ENCODE measurements around the gene DCPS. TPM values are rescaled to one million over a fixed set of nuclear protein-coding genes. Genes with fewer than 3 reads are reported as not detected.
"Not testable (repeated sequence)": the region's sequence is repeated elsewhere in the genome, so short reads cannot be mapped to it uniquely, and the experiment has no call there.

The DCPS gene
- total RNA-seq, 1 donor from 2014 or later = 15.5 TPM

DNA sequence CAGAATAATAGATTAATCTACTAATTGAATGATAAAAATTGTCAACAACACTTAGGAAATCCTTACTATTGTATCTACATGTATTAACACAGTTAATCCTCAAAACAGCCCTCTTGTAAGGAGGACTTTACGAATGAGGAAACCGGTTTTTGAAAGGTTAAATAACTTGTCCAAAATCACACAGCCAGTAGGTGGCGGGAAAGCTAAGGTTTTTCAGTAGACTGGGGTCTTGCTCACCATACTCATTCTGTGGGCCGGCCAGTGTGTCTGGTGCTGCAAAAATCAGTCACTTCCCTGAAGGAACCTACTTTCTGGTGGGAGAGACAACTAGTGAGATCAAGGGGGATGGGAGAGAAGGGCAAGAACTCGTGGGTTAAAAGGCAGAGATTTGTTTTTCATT lies 3.8 kb downstream of the DCPS start:
- no peaks in the 10 kb centered on the region for H3K27me3 ChIP-seq
- H3K9me3 ChIP-seq = no peaks in the 10 kb centered on the region
- TF ChIP-seq, protein P1, sequence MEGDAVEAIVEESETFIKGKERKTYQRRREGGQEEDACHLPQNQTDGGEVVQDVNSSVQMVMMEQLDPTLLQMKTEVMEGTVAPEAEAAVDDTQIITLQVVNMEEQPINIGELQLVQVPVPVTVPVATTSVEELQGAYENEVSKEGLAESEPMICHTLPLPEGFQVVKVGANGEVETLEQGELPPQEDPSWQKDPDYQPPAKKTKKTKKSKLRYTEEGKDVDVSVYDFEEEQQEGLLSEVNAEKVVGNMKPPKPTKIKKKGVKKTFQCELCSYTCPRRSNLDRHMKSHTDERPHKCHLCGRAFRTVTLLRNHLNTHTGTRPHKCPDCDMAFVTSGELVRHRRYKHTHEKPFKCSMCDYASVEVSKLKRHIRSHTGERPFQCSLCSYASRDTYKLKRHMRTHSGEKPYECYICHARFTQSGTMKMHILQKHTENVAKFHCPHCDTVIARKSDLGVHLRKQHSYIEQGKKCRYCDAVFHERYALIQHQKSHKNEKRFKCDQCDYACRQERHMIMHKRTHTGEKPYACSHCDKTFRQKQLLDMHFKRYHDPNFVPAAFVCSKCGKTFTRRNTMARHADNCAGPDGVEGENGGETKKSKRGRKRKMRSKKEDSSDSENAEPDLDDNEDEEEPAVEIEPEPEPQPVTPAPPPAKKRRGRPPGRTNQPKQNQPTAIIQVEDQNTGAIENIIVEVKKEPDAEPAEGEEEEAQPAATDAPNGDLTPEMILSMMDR (IDR thresholded peaks at IDR 0.05) = peak; percentile 23
- H3K4me3 ChIP-seq = no peak overlapping the region
- no peak for ATAC-seq
- no peak overlapping the region for H3K27ac ChIP-seq
- H3K36me3 ChIP-seq = peaks cover 7% of the 10 kb centered on the region
- peaks cover 17% of the 10 kb centered on the region for H3K4me1 ChIP-seq
- no peak for DNase-seq
- intact Hi-C loops (cut with DNase I) = no loop called here

DNA sequence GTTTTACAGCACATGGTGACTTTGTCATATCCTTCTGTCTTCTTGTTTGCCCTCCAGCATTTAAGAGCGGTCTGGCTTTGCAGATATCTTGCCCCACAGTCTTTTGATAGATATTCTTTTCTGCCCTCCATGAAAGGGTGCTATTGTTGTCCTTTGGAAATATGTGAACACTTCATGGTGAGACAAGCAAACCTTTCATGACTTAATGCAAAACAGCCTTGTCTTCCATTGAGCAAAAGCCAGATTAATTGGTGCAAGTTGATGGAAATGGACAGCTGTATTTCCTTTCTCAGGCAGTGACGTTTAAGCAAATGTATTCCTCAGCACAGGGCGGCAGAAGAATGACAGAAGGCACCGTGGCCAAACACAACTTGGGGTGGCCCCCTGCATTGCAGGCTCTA lies 4.4 kb downstream of the DCPS start:
- ATAC-seq (no peak), DNase-seq (no peak)
- H3K27me3 ChIP-seq = no peaks in the 10 kb centered on the region
- no peak overlapping the region for H3K4me3 ChIP-seq
- peaks cover 17% of the 10 kb centered on the region for H3K4me1 ChIP-seq
- peaks cover 7% of the 10 kb centered on the region for H3K36me3 ChIP-seq
- H3K27ac ChIP-seq = no peak overlapping the region
- intact Hi-C loops (cut with DNase I) = no loop called here
- TF ChIP-seq, protein P1 (IDR thresholded peaks at IDR 0.05) = no peak
- no peaks in the 10 kb centered on the region for H3K9me3 ChIP-seq

DNA sequence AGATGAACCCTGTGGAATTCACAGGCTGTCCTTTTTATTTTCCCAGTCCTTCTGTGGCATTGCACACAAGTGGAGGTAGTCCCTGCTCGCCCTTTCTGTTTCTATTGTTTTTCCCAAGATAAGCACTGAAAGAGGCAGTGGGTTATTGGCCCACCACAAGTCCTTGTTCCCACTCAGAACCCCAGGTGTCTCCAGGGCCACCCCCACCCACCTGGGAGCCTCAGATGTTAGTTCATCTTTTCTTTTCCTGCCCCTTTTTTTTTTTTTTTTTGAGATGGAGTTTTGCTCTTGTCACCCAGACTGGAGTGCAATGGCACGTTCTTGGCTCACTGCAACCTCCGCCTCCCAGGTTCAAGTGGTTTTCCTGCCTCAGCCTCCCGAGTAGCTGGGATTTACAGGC lies 4.9 kb downstream of the DCPS start:
- ATAC-seq; intact Hi-C loops (cut with DNase I); H3K36me3 ChIP-seq: not testable (repeated sequence)

DNA sequence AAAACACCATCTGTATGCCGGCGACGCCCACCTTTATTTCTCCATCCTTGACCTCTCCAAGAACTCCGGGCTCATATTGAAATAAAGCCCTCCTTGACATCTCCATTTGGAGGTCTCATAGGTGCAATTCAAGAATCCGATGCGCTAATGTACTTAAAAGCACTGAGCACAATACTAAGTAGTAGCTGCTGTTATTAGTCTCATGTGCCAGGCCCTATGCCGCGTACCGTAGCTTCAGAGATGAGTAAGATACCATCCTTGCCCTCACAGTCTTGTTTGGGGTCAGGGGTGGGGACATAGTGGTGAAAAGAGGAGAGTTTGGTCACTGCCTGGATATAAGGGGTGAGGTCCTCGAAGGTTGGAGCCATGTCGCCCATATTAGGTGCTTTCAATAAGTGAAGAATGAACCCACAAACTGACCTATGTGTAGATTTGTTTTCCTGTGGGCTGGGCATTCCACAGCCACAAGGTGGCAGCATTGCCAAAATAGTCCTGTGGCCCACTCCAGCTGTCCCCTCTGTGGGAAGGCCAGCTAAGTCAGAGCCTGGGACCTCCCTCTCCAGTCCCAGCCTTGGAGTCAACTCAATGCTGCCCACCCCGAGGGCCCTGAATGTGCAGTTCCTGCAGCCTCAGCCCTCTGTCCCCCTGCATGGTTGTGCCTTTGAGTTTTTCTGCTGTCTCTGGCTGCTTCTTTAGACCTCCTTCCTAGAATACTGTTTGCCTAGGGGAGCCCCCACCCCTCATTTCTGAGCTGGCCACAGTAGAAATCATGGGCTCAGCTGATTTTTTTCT lies 6.5 kb downstream of the DCPS start:
- H3K27ac ChIP-seq = peak overlapping the region; percentile 47
- intact Hi-C loops (cut with DNase I) = loop anchor here (5.0 kb wide), 2 partner anchors 127 to 172 kb away; no protein-coding TSS in a partner anchor

More for the DNA sequence above, 4.9 kb downstream of the DCPS start:
- H3K4me1 ChIP-seq = peaks cover 17% of the 10 kb centered on the region
- H3K9me3 ChIP-seq, H3K27ac ChIP-seq, DNase-seq, H3K4me3 ChIP-seq, H3K27me3 ChIP-seq: not testable (repeated sequence)

DNA sequence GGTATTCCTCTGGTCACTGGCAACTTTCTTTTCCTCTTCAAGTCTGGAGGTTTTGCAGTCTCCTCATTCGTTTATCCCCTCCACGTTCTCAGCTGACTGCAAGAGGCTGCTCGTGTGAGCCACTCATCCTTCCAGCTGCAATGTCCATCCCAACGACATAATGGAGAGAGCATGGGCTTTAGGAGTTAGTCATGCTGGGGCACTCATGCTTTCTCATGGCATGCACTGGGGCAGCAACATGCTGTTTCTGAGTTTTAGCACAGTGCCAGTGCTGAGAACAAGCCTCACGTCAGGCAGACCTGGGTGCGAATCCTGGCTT lies 7.1 kb downstream of the DCPS start:
- TF ChIP-seq, protein P1 (IDR thresholded peaks at IDR 0.05) = no peak
- no peak overlapping the region for H3K4me3 ChIP-seq
- H3K9me3 ChIP-seq = no peaks in the 10 kb centered on the region
- H3K27ac ChIP-seq = peak overlapping the region; percentile 47
- intact Hi-C loops (cut with DNase I) = loop anchor here (5.0 kb wide), 2 partner anchors 126 to 171 kb away; no protein-coding TSS in a partner anchor
- H3K4me1 ChIP-seq = peaks cover 8% of the 10 kb centered on the region
- ATAC-seq = no peak
- no peaks in the 10 kb centered on the region for H3K27me3 ChIP-seq
- no peak for DNase-seq
- H3K36me3 ChIP-seq = peaks cover 7% of the 10 kb centered on the region

More for the DNA sequence above, 6.5 kb downstream of the DCPS start:
- DNase-seq = peak; percentile 78
- TF ChIP-seq, protein P1 (IDR thresholded peaks at IDR 0.05) = peak; percentile 90
- no peaks in the 10 kb centered on the region for H3K9me3 ChIP-seq
- peaks cover 7% of the 10 kb centered on the region for H3K36me3 ChIP-seq
- no peak overlapping the region for H3K4me3 ChIP-seq
- peaks cover 8% of the 10 kb centered on the region for H3K4me1 ChIP-seq
- peak; percentile 94 for ATAC-seq
- H3K27me3 ChIP-seq = no peaks in the 10 kb centered on the region

DNA sequence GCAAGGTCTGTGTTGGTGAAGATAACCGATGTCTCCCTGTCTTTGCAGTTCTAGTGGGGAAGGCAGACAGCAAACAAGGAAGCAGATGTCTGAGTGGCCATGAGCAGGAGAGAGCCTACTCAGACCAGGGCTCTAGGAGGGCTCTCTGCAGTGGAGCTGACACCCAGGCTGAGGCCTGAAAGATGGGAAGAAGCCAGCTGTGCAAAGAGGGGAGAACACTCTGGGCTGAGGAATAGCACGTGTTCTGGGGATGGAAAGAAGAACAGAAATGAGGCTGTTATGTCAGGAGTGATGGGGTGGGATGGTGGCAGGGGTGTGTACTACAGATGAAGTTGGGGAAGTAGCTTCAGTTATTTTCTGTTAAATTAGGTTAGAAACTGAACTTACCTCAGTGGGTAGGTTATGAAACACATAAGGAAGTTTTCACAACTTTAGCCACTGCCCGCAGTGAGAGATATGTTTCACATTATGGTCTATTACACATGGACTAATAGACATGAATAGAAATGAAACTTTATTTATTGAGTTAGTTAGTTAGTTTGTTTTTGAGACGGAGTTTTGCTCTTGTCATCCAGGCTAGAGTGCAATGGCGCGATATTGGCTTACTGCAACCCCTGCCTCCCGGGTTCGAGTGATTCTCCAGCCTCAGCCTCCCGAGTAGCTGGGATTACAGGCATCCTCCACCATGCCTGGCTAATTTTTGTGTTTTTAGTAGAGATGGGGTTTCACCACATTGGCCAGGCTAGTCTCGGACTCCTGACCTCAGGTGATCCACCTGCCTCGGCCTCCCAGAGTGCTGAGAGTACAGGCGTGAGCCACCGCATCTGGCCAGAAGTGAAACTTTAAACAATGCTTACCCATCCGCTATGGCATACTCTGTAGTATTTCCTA lies 7.8 kb downstream of the DCPS start:
- no peak overlapping the region for H3K4me3 ChIP-seq
- TF ChIP-seq, protein P1 (IDR thresholded peaks at IDR 0.05) = no peak
- intact Hi-C loops (cut with DNase I) = loop anchor here (5.0 kb wide), 2 partner anchors 126 to 171 kb away; no protein-coding TSS in a partner anchor
- DNase-seq (no peak), ATAC-seq (peak; percentile 70)
- H3K36me3 ChIP-seq = peaks cover 7% of the 10 kb centered on the region
- peaks cover 8% of the 10 kb centered on the region for H3K4me1 ChIP-seq
- no peaks in the 10 kb centered on the region for H3K27me3 ChIP-seq
- H3K27ac ChIP-seq = no peak overlapping the region
- no peaks in the 10 kb centered on the region for H3K9me3 ChIP-seq
